DMS79 (cell line): ENCODE data around the gene B3GALT6.

Experiments
- DNase-seq: peaks from one replicate; lab custom pipeline; 2025; lab: John Stamatoyannopoulos, UW

Gene B3GALT6

DNA sequence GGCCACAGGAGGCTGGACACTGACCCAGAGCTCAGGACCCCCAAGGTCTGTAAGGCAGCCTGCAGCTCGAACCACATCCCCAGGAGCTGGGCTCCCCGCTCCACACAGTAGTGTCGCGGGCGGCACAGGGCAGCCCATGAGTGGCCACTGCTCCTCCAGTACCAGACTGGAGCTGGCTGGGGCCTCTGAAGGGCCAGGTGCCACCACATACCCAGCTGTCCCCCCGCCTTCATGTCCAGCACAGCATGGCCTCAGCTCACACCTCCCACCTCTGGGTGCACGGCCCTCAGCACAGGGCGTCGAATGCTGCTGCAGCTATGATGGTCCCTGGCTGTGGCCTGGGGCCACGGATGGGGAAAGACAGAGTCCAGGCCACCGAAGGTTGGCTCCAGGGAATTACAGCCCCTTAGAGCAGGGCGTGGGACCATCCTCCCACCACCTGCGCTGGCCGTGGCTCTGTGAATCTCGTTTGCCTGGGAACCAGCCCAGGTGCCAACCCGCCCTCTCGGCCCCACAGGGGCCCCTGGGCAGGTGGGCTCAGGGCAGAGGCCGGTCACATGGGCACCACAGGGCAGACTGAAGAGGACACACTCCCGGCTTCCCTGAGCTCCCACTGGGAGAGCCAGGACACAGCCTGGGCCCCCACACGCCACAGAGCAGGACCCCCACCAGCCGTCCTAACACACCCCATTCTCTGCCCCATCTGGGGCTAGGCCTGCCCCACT, 16.0 kb upstream of the B3GALT6 start:
- DNase-seq = no peak

DNA sequence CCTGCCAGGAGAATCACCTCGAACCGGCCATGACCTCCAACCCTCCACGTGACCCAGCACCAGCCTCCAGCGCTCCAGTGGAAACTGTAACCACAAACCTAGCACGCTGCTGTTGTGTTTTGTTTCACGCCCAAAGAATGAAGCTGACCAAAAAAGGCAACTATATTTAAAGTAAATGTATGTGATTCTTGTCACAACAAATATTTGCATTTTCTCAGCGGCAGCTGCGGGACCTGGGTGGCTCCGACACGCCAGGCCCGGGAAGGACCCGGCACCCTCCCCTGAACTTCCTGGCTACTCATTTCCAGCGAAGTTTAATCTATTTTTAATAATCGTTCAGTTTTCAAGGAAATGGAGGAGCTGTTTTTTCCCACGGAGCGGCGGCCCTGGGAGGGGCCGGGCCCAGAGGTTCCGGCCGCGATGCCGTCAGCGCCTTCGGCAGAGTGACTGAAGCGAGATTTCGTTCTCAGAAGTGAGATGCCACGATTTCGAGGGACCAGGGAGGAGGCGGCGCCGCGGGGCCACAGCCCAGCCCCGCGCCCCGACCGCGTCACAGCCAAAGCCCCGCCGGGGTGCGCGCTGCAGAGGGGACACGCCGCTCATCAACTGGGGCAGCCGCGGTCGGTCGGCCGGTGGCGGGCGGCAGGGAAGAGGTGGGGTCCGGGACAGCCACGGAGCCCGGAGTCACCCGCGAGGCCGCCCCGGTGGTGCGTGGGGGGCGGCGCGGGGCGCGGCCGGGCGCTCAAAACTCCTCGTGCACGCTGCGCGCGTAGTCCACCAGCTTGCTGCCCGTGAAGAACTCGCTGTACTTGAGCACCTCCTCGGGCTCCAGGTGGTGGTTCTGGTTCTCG, 15.0 kb upstream of the B3GALT6 start:
- DNase-seq = no peak

DNA sequence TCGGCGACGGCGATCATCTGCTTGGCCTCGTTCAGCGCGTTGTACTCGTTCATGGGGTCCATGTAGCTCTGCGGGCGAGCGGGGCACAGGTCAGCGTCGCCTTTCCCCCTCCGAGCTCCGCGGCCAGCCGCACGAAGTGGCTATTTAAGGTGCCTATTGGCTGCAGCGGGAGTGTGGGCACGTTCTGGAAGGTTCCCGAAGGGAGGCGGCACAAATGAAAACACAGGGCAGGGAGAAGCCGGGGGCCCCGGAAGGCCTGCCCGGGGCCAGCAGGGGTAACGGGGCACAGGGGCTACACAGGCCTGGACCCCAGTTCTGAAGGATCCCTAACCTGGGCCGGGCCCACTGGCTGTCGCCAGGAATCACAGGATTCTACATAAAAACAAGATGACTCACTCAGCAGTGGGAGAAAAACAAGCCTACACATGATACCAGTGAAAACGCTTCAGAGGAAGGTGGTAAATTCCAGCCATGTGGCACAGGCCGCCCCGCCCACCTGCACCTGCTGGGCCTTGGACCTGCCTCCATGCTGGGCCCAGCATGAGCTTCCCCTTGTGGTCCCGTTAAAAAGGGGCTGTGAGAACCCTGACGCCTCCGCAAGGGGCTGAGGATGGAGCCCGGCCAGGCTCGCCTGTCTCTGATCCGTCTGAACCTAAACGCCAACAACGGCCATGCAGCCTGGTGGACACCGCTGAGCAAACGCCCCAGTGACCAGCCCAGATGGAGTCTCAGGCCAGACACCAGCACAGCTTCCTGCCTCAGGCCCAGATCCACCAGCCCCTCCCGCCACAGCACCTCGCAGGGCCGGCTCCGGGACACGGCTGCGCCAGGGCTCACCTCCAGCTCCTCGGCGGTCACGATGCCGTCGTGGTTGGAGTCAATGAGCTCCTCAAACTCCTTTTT, 14.2 kb upstream of the B3GALT6 start:
- no peak for DNase-seq

DNA sequence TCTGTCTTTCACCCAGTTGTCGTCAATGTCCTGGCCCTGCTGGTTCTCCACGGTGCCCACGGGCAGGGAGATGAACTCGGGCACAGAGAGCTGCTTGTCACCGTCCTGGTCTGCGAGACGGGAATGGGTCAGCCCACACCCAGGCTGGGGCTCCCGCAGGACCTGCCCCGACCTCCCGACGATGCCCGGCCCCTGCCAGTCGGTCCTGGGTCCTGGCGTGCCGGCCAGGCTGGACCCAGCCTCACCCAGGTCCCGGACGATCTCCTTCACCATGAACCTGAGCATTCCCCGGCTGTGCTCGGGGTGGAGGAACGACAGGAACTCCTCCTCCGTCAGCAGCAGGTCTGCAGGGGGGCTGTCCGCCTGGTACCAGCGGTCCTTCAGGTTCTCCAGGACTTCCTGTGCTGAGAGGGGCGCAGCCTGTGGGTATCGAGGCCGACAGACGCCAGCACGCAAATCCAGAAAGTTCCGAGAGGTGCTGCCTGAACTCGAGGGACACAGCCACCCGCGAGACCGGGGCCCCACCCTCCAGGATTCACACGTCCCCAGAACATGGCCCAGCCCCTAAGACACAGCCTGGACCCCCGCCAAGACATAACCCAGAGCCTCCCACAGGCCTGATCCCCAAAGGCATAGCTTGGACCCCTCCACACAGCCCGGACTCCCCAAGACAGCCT, 13.4 kb upstream of the B3GALT6 start:
- no peak for DNase-seq

DNA sequence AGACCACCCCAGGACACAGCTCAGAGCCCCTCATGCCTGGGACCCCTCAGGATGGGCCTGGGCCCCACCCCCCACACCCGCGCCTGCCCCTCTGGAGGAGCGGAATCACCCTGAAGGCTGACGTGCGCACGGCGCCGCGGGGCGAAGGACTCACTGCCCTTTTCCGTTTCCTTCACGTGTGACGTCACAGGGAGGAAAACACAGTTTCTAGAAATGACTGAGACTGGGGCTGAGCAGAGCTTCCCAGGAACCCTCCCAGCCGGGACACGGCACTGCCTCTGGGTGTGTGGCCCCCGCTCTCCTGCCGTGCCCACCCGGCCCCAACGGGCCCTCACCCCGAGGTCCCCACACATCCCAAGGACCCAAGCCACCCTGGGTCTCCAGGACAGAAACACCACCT, 12.7 kb upstream of the B3GALT6 start:
- DNase-seq = no peak

DNA sequence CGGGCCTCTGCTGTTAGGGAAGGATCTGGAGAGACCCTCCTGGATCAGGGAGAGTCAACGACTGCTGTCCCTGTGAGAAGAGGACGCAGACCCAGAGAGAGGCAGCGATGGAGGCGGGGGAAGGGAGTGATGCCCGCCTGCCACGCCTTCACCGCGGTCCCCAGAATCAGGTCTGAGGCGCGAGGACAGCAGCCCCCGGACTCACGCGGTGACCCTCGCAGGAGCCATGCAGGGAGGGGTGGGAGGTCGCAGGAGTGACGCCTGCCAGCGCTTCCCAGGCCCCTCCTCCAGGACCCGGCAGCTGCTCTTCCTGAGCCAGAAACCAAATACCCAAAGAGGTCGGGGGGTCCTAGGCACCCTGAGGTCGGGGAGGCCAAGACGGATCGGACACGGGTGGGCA, 11.8 kb upstream of the B3GALT6 start:
- DNase-seq = no peak

DNA sequence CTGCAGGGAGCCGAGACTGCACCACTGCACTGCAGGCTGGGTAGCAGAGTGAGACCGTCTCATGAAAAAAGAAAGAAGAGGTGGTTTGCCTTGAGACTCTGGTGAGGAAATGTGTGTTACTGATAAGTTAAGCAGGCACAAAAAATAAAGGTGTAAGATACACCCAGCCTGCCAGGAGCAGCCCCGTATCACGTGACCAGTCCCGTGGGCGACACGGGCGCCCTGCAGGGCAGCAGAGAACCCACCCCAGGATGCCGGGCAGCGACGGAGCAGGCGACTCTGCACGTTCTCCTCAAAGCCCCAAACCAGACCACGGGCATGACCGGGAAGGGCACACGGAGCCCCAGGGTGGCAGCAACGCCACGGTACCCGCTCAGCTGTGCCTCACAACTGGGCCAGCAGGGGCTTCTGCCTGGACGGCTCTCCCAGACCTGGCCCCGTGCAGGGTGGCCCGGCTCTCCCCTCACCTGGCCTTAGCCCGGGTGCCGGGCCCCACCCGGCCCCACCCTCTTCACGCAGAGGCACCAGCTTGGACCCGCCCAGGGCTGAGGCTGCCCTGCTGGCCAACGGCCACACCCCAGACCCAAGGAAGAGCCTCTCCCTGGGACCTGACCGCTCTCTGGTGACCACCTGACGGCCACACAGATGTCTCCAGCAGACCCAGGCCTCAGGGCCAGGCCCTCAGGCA, 10.0 kb upstream of the B3GALT6 start:
- no peak for DNase-seq

DNA sequence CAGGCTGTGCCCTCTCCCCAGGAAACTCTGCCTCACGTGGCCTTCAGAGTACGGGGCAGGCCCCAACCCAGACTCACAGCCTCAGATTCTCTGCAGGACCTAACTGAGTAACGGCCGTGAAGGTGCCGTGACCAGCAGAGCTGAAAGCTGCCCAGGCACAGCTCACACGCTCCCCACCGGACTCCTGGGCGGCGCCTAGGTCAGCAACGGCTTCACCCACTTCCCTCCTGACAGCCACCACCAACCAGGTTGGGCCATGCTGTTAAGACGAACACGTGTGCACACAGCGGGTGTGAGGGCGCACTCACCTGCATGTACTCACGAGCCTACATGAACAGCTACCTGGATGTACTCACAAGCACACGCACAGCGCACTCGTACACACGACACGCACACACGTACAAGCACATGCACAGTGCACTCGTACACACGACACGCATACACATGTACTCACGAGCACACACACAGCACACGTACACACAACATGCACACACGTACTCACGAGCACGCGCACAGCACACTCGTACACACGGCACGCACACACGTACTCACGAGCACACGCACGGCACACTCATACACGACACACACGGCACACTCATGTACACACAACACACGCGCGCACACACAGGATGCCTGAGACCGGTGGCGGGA, 9.3 kb upstream of the B3GALT6 start:
- no peak for DNase-seq

DNA sequence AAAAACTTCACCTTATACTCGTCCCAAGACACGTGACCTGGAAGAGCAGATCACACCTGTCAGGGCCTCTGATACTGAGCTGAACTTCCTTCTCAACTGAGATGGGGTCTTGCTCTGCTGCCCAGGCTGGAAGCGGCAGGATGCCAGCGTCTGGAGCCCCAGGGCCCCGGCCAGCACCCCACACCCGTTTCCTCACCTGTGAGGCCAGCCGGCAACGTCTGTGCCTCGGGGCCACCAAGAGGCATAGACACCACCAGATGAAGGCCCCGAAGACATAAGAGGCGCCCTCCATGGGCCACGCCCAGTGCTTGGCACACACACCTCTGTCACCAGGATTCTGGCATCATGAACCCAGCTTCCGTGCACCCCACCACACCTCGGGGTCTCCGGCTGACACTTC, 8.7 kb upstream of the B3GALT6 start:
- no peak for DNase-seq

DNA sequence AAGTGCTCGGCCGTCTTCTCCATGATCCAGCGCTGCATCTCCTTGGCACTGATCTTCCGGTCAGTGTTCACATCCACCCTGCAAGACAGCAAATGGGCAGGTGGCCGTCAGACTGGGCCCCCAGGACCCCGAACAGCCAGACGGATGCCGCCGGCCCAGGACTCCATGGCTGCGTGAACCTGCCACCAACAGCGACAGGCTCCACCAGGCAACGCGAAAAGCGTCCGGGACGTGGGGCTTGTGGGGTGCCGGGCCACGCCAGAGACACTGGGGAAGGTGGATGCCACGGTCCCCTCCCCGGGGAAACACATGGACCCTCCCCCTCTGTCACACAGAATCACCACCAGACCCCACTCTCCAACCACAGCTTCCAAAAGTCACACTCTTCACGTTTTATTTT, 8.1 kb upstream of the B3GALT6 start:
- DNase-seq = no peak

DNA sequence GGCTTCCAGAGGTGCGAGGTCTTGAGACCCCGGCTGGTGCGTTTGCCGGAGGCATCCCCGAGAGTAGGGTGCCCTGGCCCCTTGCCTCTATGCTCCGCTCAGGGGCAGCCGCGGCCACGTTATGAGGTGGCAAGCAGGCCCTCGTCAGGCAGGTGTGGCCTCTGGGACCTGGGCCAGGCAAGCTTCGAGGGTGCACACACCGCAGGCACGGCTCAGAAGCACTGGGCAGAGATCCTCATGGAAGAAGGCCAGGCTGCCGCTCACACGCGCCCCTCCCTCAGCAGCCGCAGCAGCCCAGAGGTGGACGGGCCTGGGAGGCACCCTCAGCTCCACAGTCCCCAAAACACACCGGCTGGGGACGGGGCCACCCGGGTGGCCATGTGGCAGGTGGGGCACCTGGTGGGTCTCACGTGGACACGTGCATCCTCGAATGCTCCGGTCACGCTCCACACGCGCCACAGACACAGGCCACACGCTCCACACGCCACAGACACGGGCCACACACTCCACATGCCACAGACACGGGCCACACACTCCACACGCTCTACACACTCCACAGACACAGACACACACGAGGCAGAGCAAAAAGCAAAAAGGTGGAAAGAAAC, 6.7 kb upstream of the B3GALT6 start:
- DNase-seq = peak; percentile 32

DNA sequence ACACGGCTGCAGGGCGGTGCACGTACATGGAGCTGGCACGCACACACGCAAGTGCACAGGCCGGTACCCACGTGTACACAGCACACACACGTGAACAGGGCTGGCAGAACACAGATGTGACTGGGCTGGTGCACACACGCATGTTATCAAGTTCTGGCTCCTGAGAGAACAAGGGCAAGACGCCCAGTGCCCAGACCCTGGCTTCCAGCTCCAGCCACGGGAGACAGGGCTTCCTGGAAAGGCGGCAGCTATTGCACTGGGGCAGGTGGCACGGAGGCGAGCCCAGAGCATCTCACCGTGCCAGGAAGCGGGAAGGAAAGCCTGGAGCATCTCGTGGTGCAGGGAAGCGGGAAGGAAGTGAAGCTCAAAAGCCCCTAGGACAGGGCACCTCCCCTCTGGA, 6.1 kb upstream of the B3GALT6 start:
- DNase-seq = no peak

DNA sequence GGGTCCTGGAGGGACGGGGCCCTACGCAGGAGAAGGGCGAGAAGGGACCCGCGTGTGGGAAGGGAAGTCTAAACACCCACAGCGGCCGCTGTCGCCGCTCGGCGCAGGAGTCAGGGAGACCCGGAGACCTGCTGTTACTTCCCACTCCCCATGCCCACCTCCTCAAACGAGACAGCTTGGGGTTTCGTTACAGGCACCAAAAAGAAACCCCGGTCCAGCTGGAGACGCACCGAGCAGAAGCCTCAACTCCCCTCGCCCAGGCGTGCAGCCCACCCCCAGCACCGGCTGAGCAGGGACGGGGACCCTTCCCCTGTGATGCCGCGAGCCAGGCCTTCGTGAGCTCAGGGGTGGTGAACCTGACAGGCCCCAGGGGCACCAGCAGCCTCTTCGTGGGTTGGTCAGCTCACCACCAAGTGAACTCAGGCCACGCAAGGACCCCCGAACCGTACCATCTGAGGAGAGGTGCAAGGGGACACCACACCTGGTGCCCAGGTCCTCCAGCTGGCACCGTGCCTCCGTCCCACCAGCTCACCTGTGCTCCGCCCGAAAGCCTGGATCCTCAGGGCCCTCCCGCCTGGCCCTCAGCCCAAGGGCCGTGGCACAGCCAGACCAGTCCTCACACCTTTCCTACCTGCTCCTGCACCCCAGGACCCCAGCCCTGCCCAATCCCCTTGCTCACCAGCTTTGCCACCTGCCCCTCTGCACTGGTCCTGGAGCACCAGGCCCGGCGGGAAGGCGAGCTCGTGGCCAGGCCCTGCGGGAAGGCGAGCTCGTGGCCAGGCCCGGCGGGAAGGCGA, 5.3 kb upstream of the B3GALT6 start:
- no peak for DNase-seq

DNA sequence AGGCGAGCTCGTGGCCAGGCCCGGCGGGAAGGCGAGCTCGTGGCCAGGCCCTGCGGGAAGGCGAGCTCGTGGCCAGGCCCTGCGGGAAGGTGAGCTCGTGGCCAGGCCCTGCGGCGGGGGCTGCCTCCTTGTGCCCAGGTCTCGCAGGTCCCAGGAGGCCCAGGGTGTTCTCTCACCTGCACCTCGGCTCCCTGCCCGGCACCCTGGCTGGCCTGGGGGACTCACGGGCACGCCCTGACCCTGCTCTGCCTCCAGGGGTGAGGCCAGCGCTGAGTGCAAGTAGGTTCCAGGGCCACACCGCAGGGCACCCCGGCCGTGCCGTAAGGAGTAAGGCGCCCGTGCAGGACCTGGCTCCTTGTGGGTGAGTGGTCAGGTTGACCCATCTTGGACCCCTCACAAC, 4.7 kb upstream of the B3GALT6 start:
- DNase-seq = no peak

DNA sequence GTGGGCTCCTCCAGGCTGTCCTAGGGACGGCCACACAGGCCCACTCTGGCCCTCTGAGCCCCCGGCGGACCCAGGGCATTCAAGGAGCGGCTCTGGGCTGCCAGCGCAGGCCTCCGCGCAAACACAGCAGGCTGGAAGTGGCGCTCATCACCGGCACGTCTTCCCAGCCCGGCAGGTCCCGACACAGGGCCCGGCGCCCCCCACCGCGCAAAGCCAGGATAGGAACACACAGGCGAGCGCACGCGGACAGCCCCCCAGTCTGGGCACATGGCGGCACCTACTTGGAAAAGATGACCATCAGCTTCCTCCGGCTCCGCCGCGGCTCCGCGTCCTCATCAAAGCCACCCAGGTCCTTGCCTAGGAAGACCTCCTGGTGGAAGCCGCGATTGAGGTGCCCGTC, 3.9 kb upstream of the B3GALT6 start:
- DNase-seq = no peak

DNA sequence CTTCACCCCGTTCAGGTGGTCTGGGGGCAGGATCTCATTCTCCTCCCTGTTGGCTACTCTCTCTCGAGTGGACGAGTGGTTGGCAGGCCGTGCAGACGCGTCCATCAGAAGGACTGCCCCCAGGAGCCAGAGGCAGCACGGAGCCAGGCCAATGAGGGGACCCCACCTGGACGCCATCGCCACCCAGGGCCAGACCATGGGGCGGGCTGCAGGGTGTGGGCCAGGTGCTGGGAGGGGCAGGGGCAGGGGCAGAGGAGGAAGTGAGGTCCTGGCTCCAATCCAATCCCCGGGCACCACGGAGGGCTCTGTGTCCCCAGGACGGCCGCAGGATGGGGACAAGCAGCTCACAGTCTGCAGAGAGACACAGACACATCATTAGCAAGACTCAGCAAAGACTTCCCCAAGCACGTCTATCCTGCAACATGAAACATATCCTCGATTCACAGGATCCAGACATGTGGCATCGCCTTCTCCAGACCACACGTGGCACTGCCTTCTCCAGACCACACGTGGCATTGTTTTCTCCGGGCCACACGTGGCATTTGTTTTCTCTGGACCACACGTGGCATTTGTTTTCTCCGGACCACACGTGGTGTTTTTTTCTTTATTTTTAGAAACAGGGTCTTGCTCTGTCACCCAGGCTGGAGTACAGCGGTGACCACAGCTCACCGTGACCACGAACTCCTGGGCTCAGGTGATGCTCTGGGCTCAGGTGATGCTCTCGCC, 3.3 kb upstream of the B3GALT6 start:
- no peak for DNase-seq

DNA sequence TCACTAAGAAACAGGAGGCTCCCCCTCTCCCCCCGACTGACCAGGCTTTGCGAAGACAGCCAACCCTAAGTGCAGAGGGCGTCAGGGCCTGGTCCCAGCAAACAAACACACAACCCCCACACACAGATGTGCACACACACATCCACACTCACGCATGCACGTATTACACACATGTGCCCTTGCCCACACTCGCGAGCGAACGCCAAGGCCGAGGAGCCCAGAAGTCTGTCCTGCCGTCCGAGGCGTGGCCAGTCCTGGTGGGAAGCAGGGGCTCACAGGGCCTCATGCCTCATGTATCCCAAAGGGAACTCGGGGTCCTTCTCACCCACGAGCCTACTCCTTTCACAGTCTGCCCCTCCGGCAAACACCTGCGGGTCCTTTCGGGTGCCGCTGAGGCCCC, 2.3 kb upstream of the B3GALT6 start:
- no peak for DNase-seq

DNA sequence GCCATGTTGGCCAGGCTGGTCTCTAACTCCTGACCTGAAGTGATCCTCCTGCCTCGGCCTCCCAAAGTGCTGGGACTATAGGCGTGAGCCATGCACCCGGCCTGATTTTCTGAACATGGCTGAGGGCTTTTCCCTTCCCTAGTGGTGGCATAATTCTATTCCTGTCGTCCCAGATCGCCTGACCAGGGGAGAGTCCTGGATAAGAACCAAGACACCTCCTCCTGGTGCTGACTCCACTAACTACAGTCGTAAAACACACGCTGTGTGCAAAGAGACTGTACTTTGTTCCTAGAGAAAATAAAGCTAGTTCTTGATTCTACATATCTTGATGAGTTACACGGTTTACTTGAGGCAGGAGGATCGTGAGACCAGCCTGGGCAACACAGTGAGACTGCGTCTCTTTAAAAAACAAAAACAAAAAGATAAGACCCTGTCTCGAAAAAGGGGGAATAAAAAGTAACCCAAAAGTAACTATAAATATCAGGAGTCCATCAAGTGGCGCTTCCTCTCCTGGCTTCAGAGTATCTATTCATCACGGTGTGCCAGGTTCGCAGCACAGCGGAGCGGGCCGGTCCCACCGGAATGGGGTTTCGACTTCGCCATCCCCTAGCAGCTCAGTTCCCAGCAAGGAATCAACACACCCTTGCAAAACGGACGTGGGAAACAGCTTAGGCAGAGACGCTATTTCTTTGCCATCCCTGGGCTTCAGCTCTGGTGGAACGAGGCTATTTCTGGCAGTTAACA, 1.2 kb upstream of the B3GALT6 start:
- DNase-seq = no peak
